ENCODE measurements around the gene ELOVL1. TPM values are rescaled to one million over a fixed set of nuclear protein-coding genes. Genes with fewer than 3 reads are reported as not detected.
"Not testable (repeated sequence)": the region's sequence is repeated elsewhere in the genome, so short reads cannot be mapped to it uniquely, and the experiment has no call there.

The ELOVL1 gene
- 10 to 100 TPM; 53.2 to 61.0 TPM for total RNA-seq

DNA sequence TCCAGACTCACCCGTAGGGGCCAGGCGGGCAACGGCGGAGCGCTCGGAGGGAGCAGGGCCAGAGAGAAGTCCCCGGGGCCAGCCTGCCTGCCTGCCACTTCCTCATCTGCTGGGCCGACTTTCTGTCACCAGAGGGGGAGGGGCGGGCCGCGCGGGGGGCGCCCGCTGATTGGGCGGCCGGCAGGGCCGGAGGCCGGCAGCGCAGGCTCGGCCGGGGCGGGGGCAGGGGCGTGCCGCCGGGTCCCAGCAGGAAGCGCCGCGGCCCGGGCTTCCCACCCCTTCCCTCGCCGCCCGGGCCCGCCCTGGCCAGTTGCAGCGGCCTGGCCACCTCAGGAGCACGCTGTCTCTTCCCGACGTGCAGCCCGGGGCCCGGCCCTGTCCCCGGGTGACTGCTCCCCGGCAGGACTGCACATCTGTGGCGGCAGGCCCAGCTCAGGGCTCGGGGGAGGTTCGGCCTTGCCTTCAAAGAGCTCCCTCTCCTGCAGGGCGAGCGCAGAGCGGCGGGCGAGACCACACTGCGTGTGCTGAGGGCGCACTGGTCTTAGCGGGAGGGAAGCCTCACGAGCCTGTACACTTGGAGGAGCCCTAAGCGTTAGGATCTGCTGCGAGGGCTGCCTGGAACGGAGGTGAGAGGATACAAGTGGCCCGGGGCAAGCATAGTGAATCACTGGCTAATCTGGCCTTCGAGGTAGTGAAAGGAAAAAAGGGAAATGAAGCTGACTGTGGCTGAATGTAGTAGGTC is at the start of gene ELOVL1:
Gene ELOVL1, minus strand, starts transcription at position 108 of the 742 bp plus-strand sequence. CDS start 2,402 bp downstream, outside the sequence.
- peaks cover 26% of the 10 kb centered on the region in 2 donors for H3K36me3 Mint-ChIP-seq
- ATAC-seq = peak; percentile 89
- DNase-seq (ENCODE audit: low spot score in 2 of 2) = peak; percentile 90 to 92
- H3K9me3 Mint-ChIP-seq = no peaks in the 10 kb centered on the region
- H3K27ac Mint-ChIP-seq = peak within 1 kb of the TSS; percentile 92 to 94

DNA sequence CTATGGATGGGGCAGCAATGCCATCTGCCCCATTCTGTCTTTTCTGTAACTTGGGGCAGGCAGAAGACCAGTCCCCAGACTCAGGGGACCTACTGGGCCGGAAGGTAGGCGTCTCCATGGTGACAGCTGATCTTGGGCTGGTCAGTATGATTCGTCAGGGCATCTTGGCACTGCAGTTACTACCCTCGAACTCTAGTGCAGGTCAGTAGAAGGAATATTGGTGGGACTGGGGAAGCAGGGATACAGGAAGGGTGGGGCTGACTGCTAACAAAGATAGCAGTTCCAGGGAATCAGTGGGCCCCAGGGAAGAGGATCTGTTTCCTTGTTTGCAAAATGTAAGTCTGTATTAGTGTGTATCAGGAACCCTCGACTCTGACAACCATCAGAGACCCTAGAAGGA is 48.1 kb upstream of the ELOVL1 start:
- no peak for ATAC-seq
- H3K36me3 Mint-ChIP-seq = peaks cover 0 to 4% of the 10 kb centered on the region in 2 donors
- no peak overlapping the region for H3K27ac Mint-ChIP-seq
- DNase-seq (ENCODE audit: low spot score in 2 of 2) = no peak
- H3K9me3 Mint-ChIP-seq = no peaks in the 10 kb centered on the region

DNA sequence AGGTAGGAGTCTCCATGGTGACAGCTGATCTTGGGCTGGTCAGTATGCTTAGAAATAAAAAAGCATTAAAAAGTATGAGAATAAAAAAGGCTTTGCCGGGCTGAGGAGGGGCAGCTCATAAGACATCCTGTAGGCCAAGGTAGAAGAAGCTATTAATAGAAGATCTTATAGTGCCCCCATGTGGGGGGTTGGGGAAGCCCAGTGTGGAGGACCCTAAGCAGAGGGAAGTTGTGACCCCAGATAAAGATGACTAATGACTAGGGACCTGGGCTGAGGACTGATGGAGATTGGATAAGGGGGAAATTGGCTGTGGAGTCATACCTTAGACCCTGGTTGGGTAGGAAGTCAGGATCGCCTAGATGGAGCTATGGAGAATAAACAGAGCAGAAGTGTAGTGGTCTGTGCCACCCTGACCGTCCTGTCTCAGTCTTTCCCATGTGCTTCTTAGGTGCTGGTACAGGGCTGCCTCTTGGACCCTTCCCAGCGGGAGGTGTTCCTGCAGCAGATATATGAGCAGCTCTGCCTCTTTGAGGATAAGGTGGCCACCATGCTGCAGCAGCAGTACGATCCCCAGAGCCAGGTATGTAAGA is 46.9 kb upstream of the ELOVL1 start:
- H3K27ac Mint-ChIP-seq = peak overlapping the region; percentile 14 to 37
- H3K36me3 Mint-ChIP-seq = peaks cover 0 to 4% of the 10 kb centered on the region in 2 donors
- peak; percentile 90 to 94 for ATAC-seq
- H3K9me3 Mint-ChIP-seq = no peaks in the 10 kb centered on the region
- peak in 1 of 2 donors; percentile 66 for DNase-seq (ENCODE audit: low spot score in 2 of 2)

DNA sequence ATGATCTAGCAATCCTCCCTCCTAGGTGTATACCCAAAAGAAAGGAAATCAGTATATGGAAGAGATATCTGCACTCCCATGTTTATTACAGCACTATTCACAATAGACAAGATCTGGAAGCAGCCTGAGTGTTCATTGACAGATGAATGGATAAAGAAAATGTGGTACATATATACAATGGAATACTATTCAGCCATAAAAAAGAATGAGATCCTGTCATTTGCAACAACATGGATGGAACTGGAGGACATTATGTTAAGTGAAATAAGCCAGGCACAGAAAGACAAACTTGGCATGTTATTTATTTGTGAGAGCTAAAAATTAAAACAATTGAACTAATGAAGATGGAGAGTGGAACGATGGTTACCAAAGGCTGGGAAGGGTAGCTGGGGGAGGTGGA is 45.6 kb upstream of the ELOVL1 start:
- not testable (repeated sequence) for H3K9me3 Mint-ChIP-seq; ATAC-seq; DNase-seq (ENCODE audit: low spot score in 2 of 2); H3K36me3 Mint-ChIP-seq
- peak overlapping the region in 1 of 2 donors; percentile 16 for H3K27ac Mint-ChIP-seq

DNA sequence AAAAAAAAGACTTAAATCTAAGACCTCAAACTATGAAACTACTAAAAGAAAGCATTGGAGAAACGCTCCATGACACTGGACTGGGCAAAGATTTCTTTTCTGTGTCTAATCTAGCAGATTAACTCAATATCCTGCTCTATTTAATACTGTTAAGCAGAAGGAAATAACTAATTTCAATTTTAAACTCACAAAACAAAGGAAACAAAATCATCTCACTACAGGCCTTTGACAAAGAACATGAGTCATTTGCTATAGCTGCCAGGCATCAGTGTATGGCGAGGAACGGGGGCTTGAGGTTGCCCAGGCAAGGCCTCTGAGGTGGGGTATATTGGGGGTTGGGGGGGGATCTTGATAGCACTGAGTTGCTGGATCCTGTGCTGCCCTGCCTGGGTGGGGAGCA is 42.8 kb upstream of the ELOVL1 start:
- H3K36me3 Mint-ChIP-seq = peaks cover 0 to 17% of the 10 kb centered on the region in 2 donors
- H3K27ac Mint-ChIP-seq = no peak overlapping the region
- no peak for ATAC-seq
- DNase-seq (ENCODE audit: low spot score in 2 of 2) = no peak
- no peaks in the 10 kb centered on the region for H3K9me3 Mint-ChIP-seq

DNA sequence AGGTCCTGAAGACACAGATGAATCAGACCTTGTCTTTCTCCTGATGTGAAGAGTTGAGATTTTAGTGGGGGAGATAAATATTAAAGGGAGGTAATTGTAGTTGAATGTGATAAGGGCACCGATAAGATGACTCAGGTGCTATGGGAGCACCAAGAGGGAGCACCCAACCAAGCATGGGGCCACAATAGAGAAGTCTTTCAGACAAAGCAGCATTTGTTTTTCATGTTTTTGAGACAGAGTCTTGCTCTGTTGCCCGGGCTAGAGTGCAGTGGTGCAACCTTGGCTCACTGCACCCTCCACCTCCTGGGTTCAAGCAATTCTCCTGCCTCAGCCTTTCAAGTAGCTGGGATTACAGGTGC is 38.0 kb upstream of the ELOVL1 start:
- ATAC-seq (no peak), DNase-seq (ENCODE audit: low spot score in 2 of 2) (no peak)
- H3K36me3 Mint-ChIP-seq = peaks cover 12 to 20% of the 10 kb centered on the region in 2 donors
- no peak overlapping the region for H3K27ac Mint-ChIP-seq
- no peaks in the 10 kb centered on the region for H3K9me3 Mint-ChIP-seq

DNA sequence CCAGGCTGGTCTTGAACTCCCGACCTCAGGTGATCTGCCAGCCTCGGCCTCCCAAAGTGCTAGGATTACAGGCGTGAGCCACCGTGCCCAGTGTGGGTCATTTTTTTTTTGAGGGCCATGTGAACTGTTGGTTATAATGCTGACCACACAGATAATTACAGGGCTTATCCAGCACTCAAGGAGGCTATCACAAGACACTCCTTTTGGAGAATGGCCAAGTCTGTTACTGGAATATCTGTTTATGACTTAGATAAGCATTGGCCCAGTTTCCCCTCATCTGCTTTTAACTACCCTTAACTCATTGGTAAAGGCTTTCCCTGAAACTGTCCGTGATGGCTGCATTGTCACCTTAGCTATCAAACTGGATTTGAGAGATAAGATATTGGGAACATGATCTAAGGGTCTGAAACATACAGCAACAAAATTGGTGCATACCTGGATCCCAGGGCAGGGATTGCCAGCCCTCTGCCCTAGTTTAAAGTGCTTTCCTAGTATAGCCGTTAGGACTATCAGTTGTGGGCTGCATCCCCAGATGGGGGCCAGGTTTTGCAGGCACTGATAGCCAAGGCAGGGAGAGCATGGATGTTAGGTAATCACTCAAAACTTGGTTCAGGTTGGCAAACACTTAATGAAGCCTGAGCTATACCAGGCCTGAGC is 37.5 kb upstream of the ELOVL1 start:
- Mint-ChIP-seq H3K36me3 (peaks cover 12 to 20% of the 10 kb centered on the region in 2 donors), H3K27ac (no peak overlapping the region), H3K9me3 (no peaks in the 10 kb centered on the region)
- DNase-seq (ENCODE audit: low spot score in 2 of 2) (no peak), ATAC-seq (no peak)

DNA sequence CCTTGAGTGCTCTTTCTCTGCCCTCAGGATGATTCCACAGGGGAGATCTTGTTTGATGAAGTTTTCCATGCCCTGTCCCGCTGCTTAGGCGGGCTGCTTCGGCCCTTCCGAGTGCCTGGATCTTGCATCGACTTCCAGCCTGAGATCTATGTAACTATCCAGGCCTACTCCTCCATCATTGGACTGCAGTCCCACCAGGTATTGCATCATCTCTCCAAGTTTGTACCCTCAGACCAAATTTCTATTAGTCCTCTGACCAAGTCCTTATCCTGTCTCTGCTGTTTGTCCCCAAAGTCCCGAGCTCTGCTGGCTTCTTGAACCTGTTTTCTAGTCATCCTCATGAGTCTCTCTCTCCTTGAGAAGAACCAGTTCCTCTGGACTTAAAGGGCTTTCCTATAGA is 36.5 kb upstream of the ELOVL1 start:
- Mint-ChIP-seq H3K27ac (no peak overlapping the region), H3K36me3 (peaks cover 12 to 20% of the 10 kb centered on the region in 2 donors), H3K9me3 (no peaks in the 10 kb centered on the region)
- DNase-seq (ENCODE audit: low spot score in 2 of 2) (no peak), ATAC-seq (no peak)

DNA sequence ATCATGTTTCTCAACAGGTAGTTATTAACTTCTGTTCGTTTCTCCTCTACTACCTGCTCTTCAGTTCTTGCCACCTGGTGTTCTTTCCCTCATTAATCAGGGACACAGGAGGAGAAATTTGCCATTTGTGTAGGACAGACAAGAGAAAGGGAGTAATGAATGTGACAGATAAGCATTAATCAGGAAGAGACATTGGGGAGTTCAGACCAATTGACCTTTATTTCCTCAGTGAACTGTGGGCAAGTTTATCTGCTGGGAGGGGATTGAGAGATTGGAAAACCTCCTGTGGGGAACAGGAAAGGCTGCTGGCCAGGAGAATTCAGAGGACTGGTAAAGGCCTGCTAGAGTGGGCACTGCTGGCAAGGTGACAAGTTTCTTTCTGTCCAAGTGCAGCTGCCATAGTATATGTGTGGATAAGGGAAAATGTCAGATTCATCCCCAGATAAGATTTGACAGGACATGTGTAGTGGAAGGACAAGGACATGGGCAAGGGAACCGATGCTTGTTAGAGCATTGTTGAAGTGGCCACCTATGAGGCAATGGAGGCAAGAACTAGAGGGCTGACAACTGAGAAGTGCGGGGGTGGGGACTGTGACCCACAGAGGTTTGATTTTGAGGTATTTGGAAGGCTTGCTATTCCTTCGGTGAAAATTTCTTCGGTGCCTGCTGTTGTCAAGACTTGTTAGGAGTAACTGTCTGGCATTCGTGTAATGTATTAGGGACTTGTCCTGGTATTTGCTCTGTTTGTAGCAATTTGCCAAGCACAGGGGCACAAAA is 34.5 kb upstream of the ELOVL1 start:
- peaks cover 12 to 14% of the 10 kb centered on the region in 2 donors for H3K36me3 Mint-ChIP-seq
- no peak overlapping the region for H3K27ac Mint-ChIP-seq
- ATAC-seq = no peak
- DNase-seq (ENCODE audit: low spot score in 2 of 2) = no peak
- H3K9me3 Mint-ChIP-seq = no peaks in the 10 kb centered on the region

DNA sequence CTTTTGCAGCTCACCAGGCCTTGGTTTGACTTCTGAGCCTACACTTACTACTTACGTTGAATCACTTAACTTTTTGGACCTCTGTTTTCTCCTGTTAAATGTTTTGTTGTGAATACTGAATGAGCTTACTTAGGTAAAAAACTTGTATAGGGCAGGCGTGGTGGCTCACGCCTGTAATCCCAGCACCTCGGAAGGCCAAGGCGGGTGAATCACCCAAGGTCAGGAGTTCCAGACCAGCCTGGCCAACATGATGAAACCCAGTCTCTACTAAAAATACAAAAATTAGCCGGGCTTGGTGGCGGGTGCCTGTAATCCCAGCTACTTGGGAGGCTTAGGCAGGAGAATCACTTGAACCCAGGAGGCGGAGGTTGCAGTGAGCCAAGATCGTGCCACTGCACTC is 32.6 kb upstream of the ELOVL1 start:
- not testable (repeated sequence) for DNase-seq (ENCODE audit: low spot score in 2 of 2); H3K9me3 Mint-ChIP-seq; H3K27ac Mint-ChIP-seq; ATAC-seq
- peaks cover 7 to 12% of the 10 kb centered on the region in 2 donors for H3K36me3 Mint-ChIP-seq

DNA sequence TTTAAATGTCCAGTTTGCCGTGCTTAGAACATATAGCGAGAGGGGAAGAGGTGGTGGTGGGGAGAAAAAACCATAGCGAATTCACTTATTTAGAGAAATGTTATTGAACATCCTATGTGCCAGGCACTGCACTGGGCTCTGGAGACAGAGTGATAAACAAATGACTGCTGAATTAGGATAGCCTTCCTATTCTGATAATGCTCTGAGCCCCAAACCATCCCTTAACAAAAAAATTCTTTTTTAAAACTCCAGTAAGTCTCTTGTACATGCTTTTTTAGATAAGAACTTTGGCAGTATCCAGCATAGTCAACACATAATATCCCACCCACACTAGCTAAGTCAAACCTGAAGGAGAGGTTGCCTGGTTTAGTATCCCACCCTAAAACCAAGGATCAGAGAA is 30.4 kb upstream of the ELOVL1 start:
- ATAC-seq (no peak), DNase-seq (ENCODE audit: low spot score in 2 of 2) (no peak)
- Mint-ChIP-seq H3K9me3 (no peaks in the 10 kb centered on the region), H3K27ac (no peak overlapping the region), H3K36me3 (peaks cover 3% of the 10 kb centered on the region in 2 donors)

DNA sequence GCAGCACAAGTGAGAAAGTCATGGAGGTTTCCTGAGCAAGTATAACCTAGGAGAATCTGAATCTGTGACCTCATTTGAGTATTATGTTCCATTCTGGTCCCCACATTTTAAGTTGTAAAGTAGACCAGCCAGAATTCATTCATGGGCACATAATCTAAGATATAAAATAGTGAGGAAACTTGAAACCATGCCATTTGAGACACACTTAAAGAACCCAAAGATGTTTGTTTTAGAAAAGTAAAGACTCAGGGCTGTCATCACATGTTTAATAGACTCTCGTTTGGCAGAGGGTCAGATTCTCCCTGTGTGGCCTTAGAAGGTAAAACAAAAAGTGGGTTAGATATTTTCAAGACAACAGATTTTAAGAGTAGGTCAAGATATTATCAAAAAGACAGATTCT is 28.2 kb upstream of the ELOVL1 start:
- Mint-ChIP-seq H3K36me3 (no peaks in the 10 kb centered on the region), H3K27ac (no peak overlapping the region), H3K9me3 (no peaks in the 10 kb centered on the region)
- ATAC-seq = no peak
- DNase-seq (ENCODE audit: low spot score in 2 of 2) = no peak

DNA sequence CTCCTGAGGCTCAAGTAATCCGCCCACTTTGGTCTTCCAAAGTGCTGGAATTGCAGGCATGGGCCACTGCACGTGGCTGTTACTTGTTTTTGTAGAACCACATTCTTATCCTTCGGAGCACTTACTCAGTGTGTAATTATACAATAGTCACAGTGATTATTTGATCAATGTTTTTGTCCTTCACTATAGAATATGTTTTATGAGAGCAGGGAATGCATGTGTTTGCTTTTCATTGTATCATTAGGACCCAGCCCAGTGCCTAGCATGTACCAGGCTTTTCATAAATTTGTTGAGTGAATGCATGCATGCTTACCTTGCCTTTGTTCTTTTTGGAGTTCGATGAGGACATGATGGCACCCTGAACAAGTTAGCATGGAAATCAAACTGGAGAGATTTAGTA is 27.7 kb upstream of the ELOVL1 start:
- H3K36me3 Mint-ChIP-seq = no peaks in the 10 kb centered on the region
- no peak for ATAC-seq
- no peak for DNase-seq (ENCODE audit: low spot score in 2 of 2)
- peak overlapping the region in 1 of 2 donors; percentile 42 for H3K27ac Mint-ChIP-seq
- H3K9me3 Mint-ChIP-seq = no peaks in the 10 kb centered on the region

DNA sequence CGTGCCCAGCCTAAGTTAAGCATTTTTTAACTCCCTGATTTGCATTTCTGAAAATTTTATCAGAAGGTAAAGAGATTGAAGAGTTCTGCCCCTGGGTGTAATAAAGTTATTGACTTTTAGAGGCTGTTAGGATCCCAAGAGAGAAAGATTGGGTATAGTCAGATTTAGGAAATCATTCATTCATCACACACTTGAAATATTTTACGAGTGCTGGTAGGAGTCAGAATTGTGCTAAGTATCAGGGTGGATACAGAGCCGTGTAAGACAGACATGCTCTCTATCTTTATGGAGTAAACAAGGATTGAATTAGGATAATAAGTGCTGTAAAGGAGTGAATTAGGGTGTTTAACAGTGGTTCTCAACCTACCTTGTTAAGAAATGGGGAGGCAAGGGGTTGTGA is 24.9 kb upstream of the ELOVL1 start:
- Mint-ChIP-seq H3K9me3 (no peaks in the 10 kb centered on the region), H3K36me3 (peaks cover 7 to 11% of the 10 kb centered on the region in 2 donors), H3K27ac (peak overlapping the region in 1 of 2 donors; percentile 18)
- DNase-seq (ENCODE audit: low spot score in 2 of 2) (no peak), ATAC-seq (no peak)

DNA sequence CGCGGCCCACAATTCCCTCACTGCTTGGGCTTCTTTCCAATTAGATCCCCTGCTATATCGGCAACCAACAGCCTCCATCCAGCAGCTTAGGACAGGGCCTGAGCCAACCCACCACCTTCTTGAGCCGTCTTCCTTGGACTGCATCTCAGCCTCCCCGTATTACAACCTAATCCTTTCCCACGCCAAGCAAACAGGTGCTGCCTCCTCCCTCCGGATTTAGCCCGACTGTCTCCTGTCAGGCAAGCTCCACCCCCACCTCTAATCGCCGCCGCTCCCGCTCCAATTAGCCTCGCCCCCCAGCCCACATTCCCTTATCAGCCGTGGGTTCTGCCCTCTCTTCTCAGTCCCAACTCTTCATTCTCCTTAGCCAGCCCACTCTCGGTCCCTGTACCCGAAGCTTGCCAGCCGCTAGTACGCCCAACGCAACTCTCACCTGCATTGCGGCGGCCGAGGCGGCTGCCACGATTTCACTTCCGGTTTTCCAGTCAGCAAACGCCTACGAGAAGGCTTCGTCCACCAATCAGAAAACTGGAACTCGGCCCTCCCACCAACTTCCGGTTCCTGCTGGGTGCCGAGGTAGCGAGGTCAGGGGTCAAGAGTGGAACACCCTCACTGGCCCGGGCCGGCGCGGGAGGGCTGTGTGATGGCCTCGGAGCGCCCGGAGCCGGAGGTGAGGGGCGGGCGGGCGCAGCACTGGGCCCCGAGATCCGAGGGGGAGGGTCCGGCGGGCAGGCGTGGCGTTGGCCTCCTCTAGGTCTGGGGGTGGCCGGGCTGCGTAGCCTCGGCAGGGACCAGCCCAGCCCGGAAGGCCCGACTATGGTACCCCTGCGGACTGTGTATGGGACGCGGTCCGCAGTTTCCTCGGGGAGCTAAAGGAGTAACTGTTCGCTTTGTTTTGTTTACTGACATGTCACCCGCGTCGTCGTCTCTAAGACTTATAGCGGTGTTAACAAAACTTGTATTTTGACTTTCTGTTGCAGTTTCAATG is 21.8 kb upstream of the ELOVL1 start, which contains the start of the genes MED8 and SZT2:
Gene MED8, minus strand, starts transcription at position 475 of the 988 bp plus-strand sequence. Its CDS starts 36 bp downstream, at position 439.
Gene SZT2, plus strand, starts transcription at position 574 of the 988 bp plus-strand sequence. Its CDS starts 70 bp downstream, at position 644.
- Mint-ChIP-seq H3K9me3 (no peaks in the 10 kb centered on the region), H3K36me3 (peaks cover 12 to 26% of the 10 kb centered on the region in 2 donors), H3K27ac (peak within 1 kb of the TSS; percentile 98 to 100)
- peak; percentile 87 to 96 for DNase-seq (ENCODE audit: low spot score in 2 of 2)
- peak; percentile 97 to 99 for ATAC-seq

Measured in activated naive CD4-positive, alpha-beta T cell treated with anti-CD3 and anti-CD28 coated beads, Interleukin-2, amount 50 U/mL, for 72 hours (primary cell).